GM18870 (cell line): ENCODE results near the gene MOB2.

Experiments
- ATAC-seq: cut with Tn5 transposase; IDR thresholded peaks from one replicate; pipeline ENCODE4 v1.9.1; 2021; ENCODE audit warnings: moderate library complexity; ENCODE audit not compliant: unreplicated experiment

MOB2 gene

GRCh38 chr11:1487851-1488574, 1.4 kb upstream of the MOB2 start:
- no peak for ATAC-seq

- ATAC-seq = no peak
These were observed 692 bp upstream of the MOB2 start for GRCh38 chr11:1487091-1487850.

GRCh38 chr11:1485504-1485885, 1.1 kb downstream of the MOB2 start:
- no peak for ATAC-seq

GRCh38 chr11:1484695-1485503, 1.7 kb downstream of the MOB2 start:
- ATAC-seq = no peak

- no peak for ATAC-seq
These were observed 2.4 kb downstream of the MOB2 start for GRCh38 chr11:1484061-1484671.

- no peak for ATAC-seq
These were observed 3.1 kb downstream of the MOB2 start for GRCh38 chr11:1483445-1483961.

GRCh38 chr11:1482581-1483444, 3.8 kb downstream of the MOB2 start:
- ATAC-seq = no peak

- no peak for ATAC-seq
These were observed 4.6 kb downstream of the MOB2 start for GRCh38 chr11:1481861-1482441.

GRCh38 chr11:1481483-1481825, 5.1 kb downstream of the MOB2 start:
- no peak for ATAC-seq

GRCh38 chr11:1480555-1481482, 5.8 kb downstream of the MOB2 start:
- ATAC-seq = no peak

GRCh38 chr11:1480191-1480554, 6.4 kb downstream of the MOB2 start:
- no peak for ATAC-seq

GRCh38 chr11:1479678-1480118, 6.9 kb downstream of the MOB2 start:
- ATAC-seq = no peak

GRCh38 chr11:1479006-1479677, 7.4 kb downstream of the MOB2 start:
- ATAC-seq = no peak

GRCh38 chr11:1478544-1478943, 8.0 kb downstream of the MOB2 start:
- ATAC-seq = no peak

- no peak for ATAC-seq
These were observed 8.6 kb downstream of the MOB2 start for GRCh38 chr11:1478011-1478410.

- ATAC-seq = no peak
These were observed 9.4 kb downstream of the MOB2 start for GRCh38 chr11:1476940-1477736.

- ATAC-seq = no peak
These were observed 10.7 kb downstream of the MOB2 start for GRCh38 chr11:1475841-1476240.
